ENCODE measurements around the gene PHYHIPL.

The PHYHIPL gene

GRCh38 chr10:59257224-59257623, 80.8 kb downstream of the PHYHIPL start:
- no peak for DNase-seq (ENCODE audit: low read depth)

- DNase-seq (ENCODE audit: low read depth): no peak
Observed at GRCh38 chr10:59258890-59259289, 82.4 kb downstream of the PHYHIPL start.

GRCh38 chr10:59265141-59265540, 88.7 kb downstream of the PHYHIPL start:
- DNase-seq (ENCODE audit: low read depth): no peak

- DNase-seq (ENCODE audit: low read depth): no peak
Observed at GRCh38 chr10:59266321-59266720, 89.9 kb downstream of the PHYHIPL start.

GRCh38 chr10:59268460-59268859, 92.0 kb downstream of the PHYHIPL start:
- no peak for DNase-seq (ENCODE audit: low read depth)

GRCh38 chr10:59269651-59270050, 93.2 kb downstream of the PHYHIPL start:
- no peak for DNase-seq (ENCODE audit: low read depth)

GRCh38 chr10:59270492-59270891, 94.0 kb downstream of the PHYHIPL start:
- no peak for DNase-seq (ENCODE audit: low read depth)

GRCh38 chr10:59271160-59271559, 94.7 kb downstream of the PHYHIPL start:
- DNase-seq (ENCODE audit: low read depth): no peak

GRCh38 chr10:59272061-59272460, 95.6 kb downstream of the PHYHIPL start:
- DNase-seq (ENCODE audit: low read depth): no peak

GRCh38 chr10:59273445-59273844, 97.0 kb downstream of the PHYHIPL start:
- no peak for DNase-seq (ENCODE audit: low read depth)

- no peak for DNase-seq (ENCODE audit: low read depth)
Observed at GRCh38 chr10:59276133-59276532, 99.7 kb downstream of the PHYHIPL start.

GRCh38 chr10:59276919-59277318, 100.5 kb downstream of the PHYHIPL start:
- no peak for DNase-seq (ENCODE audit: low read depth)

- DNase-seq (ENCODE audit: low read depth): no peak
Observed at GRCh38 chr10:59279476-59279875, 103.0 kb downstream of the PHYHIPL start.

GRCh38 chr10:59279991-59280505, 103.6 kb downstream of the PHYHIPL start:
- no peak for DNase-seq (ENCODE audit: low read depth)

- DNase-seq (ENCODE audit: low read depth): no peak
Observed at GRCh38 chr10:59281861-59282260, 105.4 kb downstream of the PHYHIPL start.

- no peak for DNase-seq (ENCODE audit: low read depth)
Observed at GRCh38 chr10:59283456-59284091, 107.1 kb downstream of the PHYHIPL start.

GRCh38 chr10:59284118-59284975, 107.9 kb downstream of the PHYHIPL start:
- DNase-seq (ENCODE audit: low read depth): no peak

- DNase-seq (ENCODE audit: low read depth): no peak
Observed at GRCh38 chr10:59285073-59285472, 108.6 kb downstream of the PHYHIPL start.

GRCh38 chr10:59285848-59286247, 109.4 kb downstream of the PHYHIPL start:
- no peak for DNase-seq (ENCODE audit: low read depth)

- DNase-seq (ENCODE audit: low read depth): no peak
Observed at GRCh38 chr10:59287587-59288255, 111.3 kb downstream of the PHYHIPL start.

- DNase-seq (ENCODE audit: low read depth): no peak
Observed at GRCh38 chr10:59289853-59290252, 113.4 kb downstream of the PHYHIPL start.

GRCh38 chr10:59290448-59290847, 114.0 kb downstream of the PHYHIPL start:
- DNase-seq (ENCODE audit: low read depth): no peak

All from activated T-helper 1 cell treated with Interleukin-2 at 50 U/mL for 16 hours (primary cell).